Loucy (cell line): ENCODE measurements around the gene CENPU.

Experiments used
- H2AFZ ChIP-seq: fragments of 200-600 bp; sonication (generic); 2 replicates; pipeline ENCODE4 v1.6.0; 2016; ENCODE audit warnings: antibody characterized with exemption, mild to moderate bottlenecking, low read length, moderate library complexity
- H3F3A ChIP-seq: fragments of 200-600 bp; 2 replicates; pipeline ENCODE4 v1.6.0; 2016; ENCODE audit warnings: antibody characterized with exemption, low read depth, mild to moderate bottlenecking
- H3K27me3 ChIP-seq: fragments of 200-600 bp; sonication (generic); 2 replicates; pipeline ENCODE4 v1.6.1; 2014; ENCODE audit warnings: low read length, mild to moderate bottlenecking; ENCODE audit not compliant: insufficient read depth, poor library complexity, severe bottlenecking
- H3K36me3 ChIP-seq: fragments of 200-600 bp; sonication (generic); 2 replicates; pipeline ENCODE4 v1.6.1; 2016; ENCODE audit warnings: low read length; ENCODE audit not compliant: insufficient read depth
- H3K4me1 ChIP-seq: fragments of 200-600 bp; sonication (generic); 2 replicates; pipeline ENCODE4 v1.5.1; 2014; ENCODE audit warnings: low read length, mild to moderate bottlenecking; ENCODE audit not compliant: insufficient read depth, poor library complexity, severe bottlenecking
- H3K4me2 ChIP-seq: fragments of 200-600 bp; sonication (generic); 2 replicates; pipeline ENCODE4 v1.6.0; 2014; ENCODE audit warnings: antibody characterized with exemption, low read length, low read depth, mild to moderate bottlenecking; ENCODE audit not compliant: poor library complexity, severe bottlenecking
- H3K4me3 ChIP-seq: fragments of 200-600 bp; sonication (generic); 2 replicates; pipeline ENCODE4 v1.5.1; 2014; ENCODE audit warnings: low read length, mild to moderate bottlenecking, mixed read lengths; ENCODE audit not compliant: poor library complexity, severe bottlenecking
- H3K79me2 ChIP-seq: fragments of 200-600 bp; sonication (generic); 2 replicates; pipeline ENCODE4 v1.6.1; 2014; ENCODE audit warnings: low read length; ENCODE audit not compliant: insufficient read depth
- H3K9ac ChIP-seq: fragments of 200-600 bp; sonication (generic); 2 replicates; pipeline ENCODE4 v1.6.0; 2014; ENCODE audit warnings: mild to moderate bottlenecking, low read depth, low read length, moderate library complexity; ENCODE audit not compliant: poor library complexity, severe bottlenecking
- H3K9me2 ChIP-seq: fragments of 200-600 bp; sonication (generic); replicated peaks from 2 replicates; pipeline ENCODE4 v1.6.1; 2016; ENCODE audit warnings: low read depth, low read length, mixed read lengths
- H3K9me3 ChIP-seq: fragments of 200-600 bp; sonication (generic); 2 replicates; pipeline ENCODE4 v1.6.1; 2014; ENCODE audit warnings: mild to moderate bottlenecking, antibody characterized with exemption, low read length, low read depth; ENCODE audit not compliant: insufficient read depth
- H4K20me1 ChIP-seq: fragments of 200-600 bp; sonication (generic); 2 replicates; pipeline ENCODE4 v1.6.0; 2014; ENCODE audit warnings: antibody characterized with exemption, low read length, mild to moderate bottlenecking; ENCODE audit not compliant: insufficient read depth, poor library complexity, severe bottlenecking
- EZH2phosphoT487 ChIP-seq: fragments of 200-600 bp; IDR thresholded peaks from 2 replicates; pipeline ENCODE4 v1.6.1; 2018; ENCODE audit warnings: antibody characterized with exemption, mild to moderate bottlenecking, moderate library complexity, borderline replicate concordance
- TF ChIP-seq, protein P1 (sequence below): fragments of 200-600 bp; sonication (generic); conservative IDR thresholded peaks from 2 replicates; pipeline ENCODE4 v1.5.1; 2014; ENCODE audit warnings: mild to moderate bottlenecking, antibody characterized with exemption, low read length

CENPU gene

DNA sequence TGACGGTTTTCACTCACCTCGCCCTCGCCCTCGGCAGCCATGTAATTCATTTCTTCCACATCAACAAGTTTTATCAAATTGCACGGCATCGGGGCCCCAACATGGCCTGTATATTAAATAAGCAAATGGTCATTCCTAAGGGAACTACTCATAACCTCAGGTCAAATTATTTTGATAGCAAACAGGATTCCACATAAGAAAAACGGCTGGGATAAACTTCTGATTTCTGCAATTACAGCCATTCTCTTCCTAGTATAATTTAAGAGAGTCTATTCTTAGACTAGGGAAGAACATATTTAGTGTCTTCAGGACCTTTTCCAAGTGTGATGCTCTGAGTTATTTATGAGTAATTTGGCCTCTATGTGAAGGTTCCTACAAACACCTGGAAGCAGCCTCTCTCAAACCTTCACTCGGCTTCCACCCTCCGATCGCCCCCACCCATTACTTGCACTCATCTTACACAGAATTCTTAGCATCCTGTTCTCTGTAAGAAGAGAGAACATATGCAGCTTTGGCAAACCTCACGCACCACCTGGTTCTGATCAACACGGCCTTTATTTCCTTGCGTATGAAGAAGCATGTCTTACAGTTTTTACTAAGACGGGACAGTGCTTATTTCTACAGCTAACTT is 29.4 kb upstream of the CENPU start:
- Histone ChIP-seq H3K9me3 (no peaks in the 10 kb centered on the region), H3K4me1 (no peaks in the 10 kb centered on the region), H3K27me3 (no peaks in the 10 kb centered on the region), H3K4me3 (no peak overlapping the region), H3F3A (no peaks in the 10 kb centered on the region), H3K36me3 (no peaks in the 10 kb centered on the region), H3K79me2 (no peaks in the 10 kb centered on the region), H3K9me2 (no peaks in the 10 kb centered on the region), H3K9ac (no peak overlapping the region), H3K4me2 (no peak overlapping the region), H4K20me1 (no peaks in the 10 kb centered on the region), H2AFZ (no peak overlapping the region)
- TF ChIP-seq, protein P1, sequence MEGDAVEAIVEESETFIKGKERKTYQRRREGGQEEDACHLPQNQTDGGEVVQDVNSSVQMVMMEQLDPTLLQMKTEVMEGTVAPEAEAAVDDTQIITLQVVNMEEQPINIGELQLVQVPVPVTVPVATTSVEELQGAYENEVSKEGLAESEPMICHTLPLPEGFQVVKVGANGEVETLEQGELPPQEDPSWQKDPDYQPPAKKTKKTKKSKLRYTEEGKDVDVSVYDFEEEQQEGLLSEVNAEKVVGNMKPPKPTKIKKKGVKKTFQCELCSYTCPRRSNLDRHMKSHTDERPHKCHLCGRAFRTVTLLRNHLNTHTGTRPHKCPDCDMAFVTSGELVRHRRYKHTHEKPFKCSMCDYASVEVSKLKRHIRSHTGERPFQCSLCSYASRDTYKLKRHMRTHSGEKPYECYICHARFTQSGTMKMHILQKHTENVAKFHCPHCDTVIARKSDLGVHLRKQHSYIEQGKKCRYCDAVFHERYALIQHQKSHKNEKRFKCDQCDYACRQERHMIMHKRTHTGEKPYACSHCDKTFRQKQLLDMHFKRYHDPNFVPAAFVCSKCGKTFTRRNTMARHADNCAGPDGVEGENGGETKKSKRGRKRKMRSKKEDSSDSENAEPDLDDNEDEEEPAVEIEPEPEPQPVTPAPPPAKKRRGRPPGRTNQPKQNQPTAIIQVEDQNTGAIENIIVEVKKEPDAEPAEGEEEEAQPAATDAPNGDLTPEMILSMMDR, result no peak
- no peak for TF ChIP-seq EZH2phosphoT487

DNA sequence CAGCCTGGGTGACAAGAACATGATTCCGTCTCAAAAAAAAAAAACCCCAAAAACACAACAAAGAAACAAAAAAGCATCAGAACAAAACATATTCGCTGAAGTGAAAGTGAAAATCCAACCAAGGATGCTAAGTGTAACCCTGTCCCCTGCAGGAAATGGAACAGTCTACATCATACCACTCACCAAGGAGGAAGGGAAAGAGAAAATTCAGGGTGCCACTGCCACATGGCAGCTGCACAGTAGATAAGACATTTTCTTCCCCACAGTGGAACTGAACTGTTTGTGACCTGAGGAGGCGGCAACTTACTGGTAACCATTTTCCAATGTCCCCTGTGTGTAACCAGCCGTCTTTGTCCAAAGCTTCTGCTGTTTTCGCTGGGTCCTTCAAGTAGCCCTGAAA is 28.2 kb upstream of the CENPU start:
- no peak overlapping the region for H3K4me3 ChIP-seq
- H2AFZ ChIP-seq, result peak overlapping the region; percentile 75
- no peak overlapping the region for H3K9ac ChIP-seq
- H3K4me2 ChIP-seq, result peak overlapping the region; percentile 4
- no peaks in the 10 kb centered on the region for H3K27me3 ChIP-seq
- H3K4me1 ChIP-seq, result no peaks in the 10 kb centered on the region
- no peaks in the 10 kb centered on the region for H3K9me2 ChIP-seq
- H3K79me2 ChIP-seq, result no peaks in the 10 kb centered on the region
- TF ChIP-seq, protein P1, result no peak
- no peak for TF ChIP-seq EZH2phosphoT487
- H3F3A ChIP-seq, result no peaks in the 10 kb centered on the region
- H3K9me3 ChIP-seq, result no peaks in the 10 kb centered on the region
- no peaks in the 10 kb centered on the region for H3K36me3 ChIP-seq
- H4K20me1 ChIP-seq, result no peaks in the 10 kb centered on the region

DNA sequence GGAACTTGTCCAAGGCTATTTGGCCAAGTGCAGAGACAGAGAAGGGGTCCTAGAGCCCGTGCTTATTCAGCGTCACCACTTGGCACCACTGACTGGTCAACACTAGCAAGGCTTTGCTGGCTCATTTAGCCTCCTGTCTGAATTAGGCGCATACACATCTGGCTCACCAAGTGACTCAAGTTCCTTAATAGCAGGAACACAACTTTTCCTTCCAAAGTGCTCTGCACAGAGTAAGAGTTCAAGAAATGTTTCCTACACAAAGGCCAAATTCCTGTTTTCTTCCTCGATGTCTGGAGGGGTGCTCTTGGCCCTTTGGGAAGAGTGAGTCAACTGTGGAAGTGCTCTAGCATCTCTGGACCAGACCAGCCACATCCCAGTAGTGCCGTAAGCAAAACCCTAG is 26.8 kb upstream of the CENPU start:
- TF ChIP-seq, protein P1, result no peak
- TF ChIP-seq EZH2phosphoT487, result no peak
- no peaks in the 10 kb centered on the region for H3K9me2 ChIP-seq
- H4K20me1 ChIP-seq, result no peaks in the 10 kb centered on the region

More for the DNA sequence above, 26.8 kb upstream of the CENPU start:
- H2AFZ ChIP-seq, result no peak overlapping the region
- H3K27me3 ChIP-seq, result no peaks in the 10 kb centered on the region
- no peaks in the 10 kb centered on the region for H3K36me3 ChIP-seq
- no peaks in the 10 kb centered on the region for H3K4me1 ChIP-seq
- H3K9ac ChIP-seq, result no peak overlapping the region
- no peak overlapping the region for H3K4me3 ChIP-seq
- H3K4me2 ChIP-seq, result no peak overlapping the region
- H3K9me3 ChIP-seq, result no peaks in the 10 kb centered on the region
- H3K79me2 ChIP-seq, result no peaks in the 10 kb centered on the region
- H3F3A ChIP-seq, result no peaks in the 10 kb centered on the region
